ENCODE results near the gene SLC29A4. TPM values are rescaled to one million over a fixed set of nuclear protein-coding genes. Genes with fewer than 3 reads are reported as not detected.
"Not testable (repeated sequence)": the region's sequence is repeated elsewhere in the genome, so short reads cannot be mapped to it uniquely, and the experiment has no call there.

Gene SLC29A4
- total RNA-seq, 2 experiments from 2014 or later = 0.06 to 0.67 TPM

DNA sequence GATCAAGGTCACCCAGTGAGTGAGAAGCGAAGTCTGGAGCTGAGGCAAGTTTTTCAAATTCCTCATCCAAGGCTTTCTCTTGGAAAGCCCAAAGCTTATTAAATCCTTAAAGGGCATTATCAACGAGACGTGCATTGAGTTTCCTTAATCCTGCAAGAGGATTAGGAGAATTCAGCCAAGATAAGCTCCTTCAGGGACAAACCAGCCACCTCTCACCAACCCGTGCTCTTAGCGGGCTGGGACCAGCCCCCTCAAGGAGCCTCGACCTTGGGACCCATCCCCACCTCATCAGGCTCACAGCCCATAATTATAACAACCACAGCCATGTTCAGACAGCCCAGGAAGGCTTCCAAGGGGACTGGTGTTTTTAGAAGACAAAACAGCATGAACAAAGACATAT, 12.0 kb upstream of the SLC29A4 start:
- H3K9me2 ChIP-seq (ENCODE audit: insufficient read depth, low read length) = no peaks in the 10 kb centered on the region
- BruUV-seq (replicated peaks) = no TSS peak
- H3K36me3 ChIP-seq (ENCODE audit: insufficient read depth, low read length) = no peaks in the 10 kb centered on the region
- H3K27ac ChIP-seq (ENCODE audit: low read depth, low read length, poor library complexity, severe bottlenecking) = no peak overlapping the region
- CTCF ChIA-PET (ENCODE audit: unreplicated experiment) = no interaction called here
- POLR2A ChIA-PET = interaction anchor here (0.6 kb wide), 1 partner anchor 318 kb away, joined by 3 read pairs; no protein-coding TSS in a partner anchor
- intact Hi-C loops (cut with micrococcal nuclease; ENCODE audit: unreplicated experiment) = no loop called here
- no peaks in the 10 kb centered on the region for H4K20me1 ChIP-seq (ENCODE audit: insufficient read depth, low read length)
- TF ChIP-seq EZH2phosphoT487 (IDR thresholded peaks at IDR 0.05; ENCODE audit: borderline replicate concordance, low read depth, low read length) = no peak
- no peak for TF ChIP-seq CTCF (conservative IDR thresholded peaks at IDR 0.05; ENCODE audit: low read length)
- DNase-seq (ENCODE audit: low spot score) = no peak
- H3K4me3 ChIP-seq (ENCODE audit: low read depth, low read length, poor library complexity, severe bottlenecking) = no peak overlapping the region
- no peak overlapping the region for H2AFZ ChIP-seq (ENCODE audit: low read length)
- H3K9me3 ChIP-seq (ENCODE audit: low read length) = no peaks in the 10 kb centered on the region
- no peak overlapping the region for H3K4me2 ChIP-seq (ENCODE audit: low read length)
- no peaks in the 10 kb centered on the region for H3K4me1 ChIP-seq (ENCODE audit: insufficient read depth, low read length, poor library complexity, severe bottlenecking)
- H3K79me2 ChIP-seq (ENCODE audit: insufficient read depth, low read depth, low read length) = no peaks in the 10 kb centered on the region

DNA sequence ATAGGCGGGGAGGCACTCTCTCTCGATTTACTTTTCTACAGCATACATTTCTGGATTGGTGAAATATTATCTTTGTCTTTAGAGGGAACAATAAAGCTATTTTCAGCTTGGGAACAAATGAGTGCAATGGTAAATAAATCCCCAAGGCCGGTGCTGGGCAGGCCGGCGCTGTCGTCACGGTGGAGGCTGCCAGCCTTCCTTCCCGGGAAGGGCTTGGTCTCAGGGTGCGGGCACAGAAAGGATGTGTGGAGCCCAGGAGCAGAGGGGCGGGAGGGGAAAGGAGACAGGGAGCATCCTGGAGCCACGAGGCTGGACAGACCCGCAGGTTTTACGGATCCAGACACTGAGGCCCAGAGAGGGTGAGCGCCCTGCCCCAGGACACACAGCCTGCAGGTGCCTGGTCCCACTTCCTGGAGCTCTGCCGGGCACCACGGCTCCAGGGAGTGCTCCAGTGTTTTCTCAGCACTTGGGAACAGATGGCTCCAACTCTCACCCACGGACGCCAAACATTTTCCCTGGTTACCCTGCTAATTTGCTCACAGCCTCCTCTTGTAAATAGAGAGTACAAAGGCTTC, 8.8 kb upstream of the SLC29A4 start:
- POLR2A ChIA-PET; H3K4me1 ChIP-seq (ENCODE audit: insufficient read depth, low read length, poor library complexity, severe bottlenecking); H3K36me3 ChIP-seq (ENCODE audit: insufficient read depth, low read length); H3K4me3 ChIP-seq (ENCODE audit: low read depth, low read length, poor library complexity, severe bottlenecking); H2AFZ ChIP-seq (ENCODE audit: low read length); H3K9me3 ChIP-seq (ENCODE audit: low read length); DNase-seq (ENCODE audit: low spot score); intact Hi-C loops (cut with micrococcal nuclease; ENCODE audit: unreplicated experiment); H3K4me2 ChIP-seq (ENCODE audit: low read length); H3K79me2 ChIP-seq (ENCODE audit: insufficient read depth, low read depth, low read length); H3K27ac ChIP-seq (ENCODE audit: low read depth, low read length, poor library complexity, severe bottlenecking); H3K9me2 ChIP-seq (ENCODE audit: insufficient read depth, low read length); H4K20me1 ChIP-seq (ENCODE audit: insufficient read depth, low read length); BruUV-seq (replicated peaks); CTCF ChIA-PET (ENCODE audit: unreplicated experiment): not testable (repeated sequence)

- intact Hi-C loops (cut with micrococcal nuclease; ENCODE audit: unreplicated experiment) = no loop called here
- Histone ChIP-seq H3K79me2 (ENCODE audit: insufficient read depth, low read depth, low read length) (no peaks in the 10 kb centered on the region), H4K20me1 (ENCODE audit: insufficient read depth, low read length) (no peaks in the 10 kb centered on the region), H3K4me2 (ENCODE audit: low read length) (no peak overlapping the region), H3K4me1 (ENCODE audit: insufficient read depth, low read length, poor library complexity, severe bottlenecking) (no peaks in the 10 kb centered on the region), H2AFZ (ENCODE audit: low read length) (no peak overlapping the region), H3K4me3 (ENCODE audit: low read depth, low read length, poor library complexity, severe bottlenecking) (no peak overlapping the region), H3K27ac (ENCODE audit: low read depth, low read length, poor library complexity, severe bottlenecking) (no peak overlapping the region), H3K9me3 (ENCODE audit: low read length) (no peaks in the 10 kb centered on the region), H3K9me2 (ENCODE audit: insufficient read depth, low read length) (no peaks in the 10 kb centered on the region), H3K36me3 (ENCODE audit: insufficient read depth, low read length) (no peaks in the 10 kb centered on the region)
- TF ChIP-seq EZH2phosphoT487 (IDR thresholded peaks at IDR 0.05; ENCODE audit: borderline replicate concordance, low read depth, low read length) = no peak
- TF ChIP-seq CTCF (conservative IDR thresholded peaks at IDR 0.05; ENCODE audit: low read length) = no peak
- BruUV-seq (replicated peaks) = no TSS peak
- no peak for DNase-seq (ENCODE audit: low spot score)
- ChIA-PET POLR2A (no interaction called here), CTCF (ENCODE audit: unreplicated experiment) (no interaction called here)
Measured at GRCh38 chr7:5274441-5274840, 8.3 kb upstream of the SLC29A4 start.

GRCh38 chr7:5274985-5275431, 7.7 kb upstream of the SLC29A4 start:
- H3K79me2 ChIP-seq (ENCODE audit: insufficient read depth, low read depth, low read length); H3K9me3 ChIP-seq (ENCODE audit: low read length); intact Hi-C loops (cut with micrococcal nuclease; ENCODE audit: unreplicated experiment); H3K4me1 ChIP-seq (ENCODE audit: insufficient read depth, low read length, poor library complexity, severe bottlenecking); H2AFZ ChIP-seq (ENCODE audit: low read length); H3K27ac ChIP-seq (ENCODE audit: low read depth, low read length, poor library complexity, severe bottlenecking); DNase-seq (ENCODE audit: low spot score); H4K20me1 ChIP-seq (ENCODE audit: insufficient read depth, low read length); H3K9me2 ChIP-seq (ENCODE audit: insufficient read depth, low read length); POLR2A ChIA-PET; H3K36me3 ChIP-seq (ENCODE audit: insufficient read depth, low read length); H3K4me2 ChIP-seq (ENCODE audit: low read length); H3K4me3 ChIP-seq (ENCODE audit: low read depth, low read length, poor library complexity, severe bottlenecking); BruUV-seq (replicated peaks): not testable (repeated sequence)
- CTCF ChIA-PET (ENCODE audit: unreplicated experiment) = interaction anchor here (0.6 kb wide), 1 partner anchor 358 kb away, joined by 4 read pairs; no protein-coding TSS in a partner anchor

DNA sequence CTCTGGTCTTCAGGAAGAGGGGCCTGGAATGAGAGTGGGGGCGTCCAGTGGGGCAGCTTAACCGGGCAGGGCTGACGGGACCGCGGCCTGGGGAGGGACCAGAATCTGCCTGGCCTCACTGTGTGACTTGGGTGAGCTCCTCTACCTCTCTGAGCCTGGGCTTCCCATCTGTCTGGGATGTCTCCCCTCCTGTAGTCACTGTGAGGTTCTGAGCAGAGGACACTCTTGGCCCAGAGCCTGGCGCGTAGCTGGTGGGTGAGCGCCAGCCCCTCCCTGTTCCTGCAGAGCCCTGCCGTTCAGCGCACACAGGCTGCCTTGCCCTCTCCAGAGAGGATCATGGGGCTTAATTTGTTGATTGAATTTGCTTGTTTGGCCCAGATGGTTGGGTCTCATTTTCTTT, 7.2 kb upstream of the SLC29A4 start:
- CTCF ChIA-PET (ENCODE audit: unreplicated experiment) = interaction anchor here (0.6 kb wide), 1 partner anchor 358 kb away, joined by 4 read pairs; no protein-coding TSS in a partner anchor
- POLR2A ChIA-PET; H3K4me3 ChIP-seq (ENCODE audit: low read depth, low read length, poor library complexity, severe bottlenecking); H3K9me2 ChIP-seq (ENCODE audit: insufficient read depth, low read length); DNase-seq (ENCODE audit: low spot score); H3K79me2 ChIP-seq (ENCODE audit: insufficient read depth, low read depth, low read length); H3K9me3 ChIP-seq (ENCODE audit: low read length); H4K20me1 ChIP-seq (ENCODE audit: insufficient read depth, low read length); H3K27ac ChIP-seq (ENCODE audit: low read depth, low read length, poor library complexity, severe bottlenecking); H2AFZ ChIP-seq (ENCODE audit: low read length); H3K4me1 ChIP-seq (ENCODE audit: insufficient read depth, low read length, poor library complexity, severe bottlenecking); intact Hi-C loops (cut with micrococcal nuclease; ENCODE audit: unreplicated experiment); BruUV-seq (replicated peaks); H3K36me3 ChIP-seq (ENCODE audit: insufficient read depth, low read length); H3K4me2 ChIP-seq (ENCODE audit: low read length): not testable (repeated sequence)

Data from OCI-LY7 (cell line).